Measurements from ENCODE around the gene BPTF.

- TF ChIP-seq CTCF (conservative IDR thresholded peaks at IDR 0.05) (no peak), ZFX (IDR thresholded peaks at IDR 0.05) (no peak)
Observed at GRCh38 chr17:67950945-67951344, 125.6 kb downstream of the BPTF start.

All from C4-2B (cell line).